Spleen (tissue), 11 donors: ENCODE results near the gene PLXNA1. TPM values are rescaled to one million over a fixed set of nuclear protein-coding genes. Genes with fewer than 3 reads are reported as not detected.

Experiments
- DNase-seq: peaks from one replicate; pipeline ENCODE4 v3.0.0-alpha.2; 2020
- H3K27ac ChIP-seq, 8 donors: fragments of 200-600 bp; sonication (generic) in 7 of 8; 1 replicate in 4 of 8; 2 replicates in 4 of 8; pipeline versions ENCODE4 v1.5.0 to v1.8.0; 2016 to 2021; ENCODE audit warnings: inconsistent platforms in 4 of 8, mild to moderate bottlenecking in 4 of 8, moderate library complexity in 1 of 8
- H3K27me3 ChIP-seq, 7 donors: fragments of 200-600 bp; sonication (generic) in 6 of 7; replicated peaks in 1 of 7; 1 replicate in 4 of 7; 2 replicates in 3 of 7; pipeline versions ENCODE4 v1.5.0 to v1.8.0; 2016 to 2021; ENCODE audit warnings: inconsistent platforms in 3 of 7, mild to moderate bottlenecking in 1 of 7
- H3K36me3 ChIP-seq, 6 donors: fragments of 200-600 bp; sonication (generic) in 5 of 6; 1 replicate in 4 of 6; 2 replicates in 2 of 6; pipeline versions ENCODE4 v1.5.0 to v1.8.0; 2016 to 2021; ENCODE audit warnings: inconsistent platforms in 2 of 6
- H3K4me1 ChIP-seq, 6 donors: fragments of 200-600 bp; sonication (generic) in 5 of 6; 1 replicate in 3 of 6; 2 replicates in 3 of 6; pipeline versions ENCODE4 v1.5.0 to v1.8.0; 2016 to 2021; ENCODE audit warnings: inconsistent platforms in 3 of 6
- H3K4me3 ChIP-seq, 8 donors: fragments of 200-600 bp; sonication (generic) in 7 of 8; 1 replicate in 4 of 8; 2 replicates in 4 of 8; pipeline versions ENCODE4 v1.5.0 to v1.8.0; 2016 to 2021; ENCODE audit warnings: inconsistent platforms in 4 of 8, mild to moderate bottlenecking in 4 of 8, moderate library complexity in 2 of 8
- H3K9me3 ChIP-seq, 8 donors: fragments of 200-600 bp; sonication (generic) in 7 of 8; 1 replicate in 4 of 8; 2 replicates in 4 of 8; pipeline versions ENCODE4 v1.5.0 to v1.8.0; 2016 to 2021; ENCODE audit warnings: inconsistent platforms in 4 of 8
- POLR2A ChIP-seq, 3 donors: fragments of 450-650 bp; IDR thresholded peaks; one replicate each; pipeline ENCODE4 v1.5.1; 2017; ENCODE audit warnings: antibody characterized with exemption in 3 of 3, mild to moderate bottlenecking in 1 of 3
- POLR2AphosphoS5 ChIP-seq, 3 donors: sonication (generic); formaldehyde crosslinking; IDR thresholded peaks; one replicate each; pipeline ENCODE4 v1.5.1; 2017; ENCODE audit warnings: antibody characterized with exemption in 3 of 3
- WGBS, 5 donors: extraction: QIAGEN DNeasy Blood & Tissue Kit in 3 of 5; methylation state at CpG; one replicate each; pipeline versions ENCODE4 v1.1.5 to v1.1.7; 2013 to 2018; 5-methylcytosine and 5-hydroxymethylcytosine counted together
- intact Hi-C: fragments of 100-400 bp; cut with DNase I; formaldehyde crosslinking; loops from one replicate; pipeline ENCODE4 v1.15.0; 2023; ENCODE audit warnings: low total_unique reads
- polyA plus RNA-seq, 3 donors: library from polyadenylated mRNA; stranded (reverse); fragments of 200-250 nt; gene quantifications; one replicate each; pipeline ENCODE4 v1.2.1, GENCODE V29; 2013
- total RNA-seq, 7 donors: library from RNA; depleted of rRNA in 3 of 7; stranded (reverse); fragments of >200 nt in 3 of 7; fragmentation: NEBNext Ultra II Directional in 4 of 7; extraction: Animal tissue kit (Norgen Biotek cat#: 25700) in 4 of 7; gene quantifications; one replicate each; pipeline versions ENCODE4 v1.1.0 to v1.2.1, GENCODE V29; 2016 to 2021
- TF ChIP-seq, protein P1 (sequence below), 11 experiments: fragments of 200-600 bp in 7 of 11; fragments of 450-650 bp in 4 of 11; sonication (generic) in 4 of 11; IDR thresholded peaks in 8 of 11; conservative IDR thresholded peaks in 3 of 11; 1 replicate in 7 of 11; 2 replicates in 4 of 11; pipeline versions ENCODE4 v1.4.0 to v1.8.0; 2016 to 2021; ENCODE audit warnings: antibody characterized with exemption in 11 of 11, inconsistent platforms in 4 of 11, mild to moderate bottlenecking in 1 of 11
- donor health status: healthy with polysubstance abuse.
- donor health status: DM: no; HTN: no; CAD: no; lungs with moderate emphysema.
- donor health status: DM: no; HTN: no; CAD: no.
- donor health status: Bipolar disorder and iron deficiency.
- donor health status: healthy.
- donor health status: DM: no; HTN: no; CAD: no.
- donor health status: DM: yes; HTN: yes; CAD: no.

PLXNA1 gene
- total and polyA plus RNA-seq, 10 donors = 3.7 to 47.6 (median 31.0) TPM

DNA sequence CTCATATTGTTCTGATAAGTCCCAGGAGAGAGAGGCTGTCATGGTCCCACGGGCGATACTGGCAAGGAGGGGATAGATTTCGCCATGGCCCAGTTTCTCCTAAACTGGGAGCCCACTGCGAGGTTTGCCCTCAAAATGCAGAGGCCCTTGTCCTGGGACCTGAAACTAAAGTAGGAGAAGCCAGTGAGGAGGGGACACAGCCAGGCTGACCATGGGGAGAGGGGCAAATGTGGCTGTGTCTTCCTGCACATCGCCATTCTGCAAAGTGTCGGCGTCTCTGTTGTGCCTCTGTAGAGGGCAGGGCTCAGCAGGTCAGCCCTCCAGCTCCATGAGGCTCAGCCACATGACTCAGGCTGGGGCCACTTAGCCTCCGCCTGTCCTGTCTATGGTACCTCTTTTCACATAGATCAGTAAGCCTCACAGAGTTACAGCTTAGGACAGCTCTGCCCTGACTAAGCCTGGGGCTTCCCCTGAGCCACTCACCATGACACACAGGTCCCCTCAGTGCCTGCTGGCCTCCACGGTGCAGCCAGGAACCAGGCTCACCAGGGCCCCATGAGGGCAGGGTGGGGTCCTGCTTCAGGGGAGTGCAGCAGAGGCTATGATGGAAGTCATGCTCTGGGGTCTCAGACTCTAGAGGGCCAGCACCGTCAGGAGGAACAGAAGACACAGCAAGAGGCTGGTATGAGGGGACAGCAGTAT, 28.6 kb upstream of the PLXNA1 start:
- Histone ChIP-seq H3K27ac (peak overlapping the region in 2 of 8 donors; percentile 36 to 63), H3K4me1 (peaks cover 0 to 45% (median 15%) of the 10 kb centered on the region in 6 donors), H3K9me3 (no peaks in the 10 kb centered on the region), H3K27me3 (no peaks in the 10 kb centered on the region), H3K4me3 (no peak overlapping the region), H3K36me3 (peaks cover 0 to 14% (median 0%) of the 10 kb centered on the region in 6 donors)
- intact Hi-C loops = no loop called here
- WGBS, 5 donors = 78 to 87% (median 83%) methylated on average over 8 to 10 of the region's 10 CpGs
- TF ChIP-seq POLR2A (IDR thresholded peaks at IDR 0.05) (no peak), POLR2AphosphoS5 (IDR thresholded peaks at IDR 0.05) (no peak)
- TF ChIP-seq, protein P1, sequence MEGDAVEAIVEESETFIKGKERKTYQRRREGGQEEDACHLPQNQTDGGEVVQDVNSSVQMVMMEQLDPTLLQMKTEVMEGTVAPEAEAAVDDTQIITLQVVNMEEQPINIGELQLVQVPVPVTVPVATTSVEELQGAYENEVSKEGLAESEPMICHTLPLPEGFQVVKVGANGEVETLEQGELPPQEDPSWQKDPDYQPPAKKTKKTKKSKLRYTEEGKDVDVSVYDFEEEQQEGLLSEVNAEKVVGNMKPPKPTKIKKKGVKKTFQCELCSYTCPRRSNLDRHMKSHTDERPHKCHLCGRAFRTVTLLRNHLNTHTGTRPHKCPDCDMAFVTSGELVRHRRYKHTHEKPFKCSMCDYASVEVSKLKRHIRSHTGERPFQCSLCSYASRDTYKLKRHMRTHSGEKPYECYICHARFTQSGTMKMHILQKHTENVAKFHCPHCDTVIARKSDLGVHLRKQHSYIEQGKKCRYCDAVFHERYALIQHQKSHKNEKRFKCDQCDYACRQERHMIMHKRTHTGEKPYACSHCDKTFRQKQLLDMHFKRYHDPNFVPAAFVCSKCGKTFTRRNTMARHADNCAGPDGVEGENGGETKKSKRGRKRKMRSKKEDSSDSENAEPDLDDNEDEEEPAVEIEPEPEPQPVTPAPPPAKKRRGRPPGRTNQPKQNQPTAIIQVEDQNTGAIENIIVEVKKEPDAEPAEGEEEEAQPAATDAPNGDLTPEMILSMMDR (IDR thresholded peaks at IDR 0.05 in 8 of 11, conservative IDR thresholded peaks at IDR 0.05 in 3 of 11) = no peak
- DNase-seq = peak; percentile 82

DNA sequence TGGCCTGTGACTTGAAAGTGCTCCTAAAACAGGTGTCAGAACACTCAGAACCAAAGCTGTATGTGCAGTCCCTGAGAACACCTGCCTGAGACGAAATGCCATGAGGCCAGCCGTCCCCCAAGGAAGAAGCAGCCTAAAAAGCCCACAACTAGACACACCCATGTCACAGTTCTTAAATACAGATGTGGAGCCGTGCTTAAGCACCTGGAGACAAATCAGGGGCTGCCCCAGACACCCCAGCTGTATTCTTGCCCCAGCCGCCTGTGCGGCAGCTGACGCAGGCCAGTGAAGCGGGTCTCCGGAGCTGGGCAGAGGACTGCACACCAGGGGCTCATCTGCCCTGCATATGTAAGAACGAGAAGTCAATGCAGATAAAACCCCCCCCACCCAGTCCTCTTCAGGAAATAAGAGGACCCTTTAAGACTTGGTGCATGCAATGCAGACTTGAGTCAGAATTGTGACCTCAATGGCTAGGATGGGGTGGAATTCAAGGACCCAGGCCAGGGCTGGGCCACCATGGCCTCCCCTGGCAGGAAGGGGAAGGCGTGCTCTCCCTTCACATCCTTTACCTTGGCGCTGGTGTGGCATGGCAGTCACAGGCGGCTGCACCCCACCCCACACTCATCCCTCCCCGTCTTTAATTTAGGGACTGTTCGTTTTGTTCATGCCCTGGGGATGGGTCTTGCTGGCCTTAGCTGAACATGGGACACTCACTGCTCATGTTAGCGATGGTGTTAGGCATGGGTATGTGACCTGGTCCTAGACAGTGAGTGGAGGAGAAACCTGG, 27.7 kb upstream of the PLXNA1 start:
- Histone ChIP-seq H3K4me3 (no peak overlapping the region), H3K9me3 (no peaks in the 10 kb centered on the region), H3K27ac (peak overlapping the region in 2 of 8 donors; percentile 36 to 63), H3K27me3 (no peaks in the 10 kb centered on the region), H3K4me1 (peaks cover 0 to 43% (median 20%) of the 10 kb centered on the region in 6 donors), H3K36me3 (peaks cover 0 to 11% (median 0%) of the 10 kb centered on the region in 6 donors)
- intact Hi-C loops = no loop called here
- 70 to 85% (median 79%) methylated on average over 15 of the region's 15 CpGs for WGBS, 5 donors
- DNase-seq = peak; percentile 93
- TF ChIP-seq POLR2AphosphoS5 (IDR thresholded peaks at IDR 0.05) = peak in 2 of 3 donors; percentile 72 to 74
- no peak for TF ChIP-seq POLR2A (IDR thresholded peaks at IDR 0.05)

DNA sequence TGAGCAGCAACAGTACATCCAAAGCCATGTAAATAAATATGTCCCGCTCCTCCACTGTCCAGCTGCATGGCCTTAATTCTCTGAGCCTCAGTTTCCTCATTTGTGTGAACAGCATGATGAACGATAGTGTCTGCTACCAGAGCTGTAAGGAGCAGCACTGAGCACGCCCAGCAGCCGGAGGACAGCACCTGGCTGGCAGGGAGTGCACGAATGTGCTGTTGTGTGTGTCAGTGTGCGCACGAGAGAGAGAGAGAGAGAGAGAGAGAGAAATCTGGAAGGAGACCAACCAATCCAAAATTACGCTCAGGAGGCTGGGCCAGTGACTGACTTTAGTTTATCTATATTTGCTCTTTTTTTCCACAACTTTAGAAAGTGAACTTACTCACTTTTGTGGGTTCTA, 26.6 kb upstream of the PLXNA1 start:
- no peaks in the 10 kb centered on the region for H3K9me3 ChIP-seq
- intact Hi-C loops = no loop called here

DNA sequence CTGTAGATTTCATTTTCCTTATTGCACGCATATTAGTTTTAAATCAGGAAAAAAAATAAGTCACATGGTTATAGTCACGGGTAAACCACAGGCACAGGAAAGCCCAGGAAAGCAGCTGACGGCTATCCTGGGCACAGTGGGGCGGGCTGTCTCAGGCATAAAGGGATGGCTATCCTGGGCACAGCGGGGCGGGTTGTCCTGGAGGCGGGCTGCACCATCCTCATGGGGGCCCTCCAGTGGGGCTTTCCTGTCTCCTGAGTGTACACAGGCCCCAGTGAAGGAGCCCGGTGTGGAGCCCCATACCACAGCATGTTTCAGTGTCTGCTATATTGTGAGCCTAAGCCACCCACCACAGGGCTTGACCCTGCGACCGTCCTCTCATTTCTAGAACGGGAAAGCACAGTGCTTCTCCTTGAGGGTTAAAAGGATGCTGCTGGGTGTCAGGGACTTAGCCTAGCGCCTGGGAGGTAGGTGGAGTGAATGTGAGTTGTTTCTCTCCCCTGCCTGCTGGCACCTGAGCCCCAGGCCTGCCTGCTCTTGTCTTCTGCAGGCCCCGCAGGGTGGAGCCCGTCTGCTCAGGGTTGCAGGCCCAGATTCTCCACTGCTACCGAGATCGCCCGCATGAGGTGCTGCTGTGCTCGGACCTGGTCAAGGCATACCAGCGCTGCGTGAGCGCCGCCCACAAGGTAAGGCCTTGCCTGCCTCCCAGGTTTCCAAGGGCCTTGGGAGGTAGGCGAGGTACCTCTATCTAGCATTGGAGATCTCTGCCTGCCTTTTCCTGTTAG, 25.9 kb upstream of the PLXNA1 start:
- 81 to 87% (median 84%) methylated on average over 15 to 23 of the region's 23 CpGs for whole genome bisulfite sequencing, 5 donors

More for the DNA sequence above, 26.6 kb upstream of the PLXNA1 start:
- peaks cover 2 to 53% (median 30%) of the 10 kb centered on the region in 6 donors for H3K4me1 ChIP-seq
- no peak overlapping the region for H3K27ac ChIP-seq
- peaks cover 0 to 11% (median 0%) of the 10 kb centered on the region in 6 donors for H3K36me3 ChIP-seq
- DNase-seq = peak; percentile 67
- 77 to 89% (median 87%) methylated on average over 8 of the region's 8 CpGs for WGBS, 5 donors
- no peak overlapping the region for H3K4me3 ChIP-seq
- TF ChIP-seq POLR2AphosphoS5 (IDR thresholded peaks at IDR 0.05) (no peak), POLR2A (IDR thresholded peaks at IDR 0.05) (no peak)
- TF ChIP-seq, protein P1 (IDR thresholded peaks at IDR 0.05 in 8 of 11, conservative IDR thresholded peaks at IDR 0.05 in 3 of 11) = no peak
- H3K27me3 ChIP-seq = no peaks in the 10 kb centered on the region

More for the DNA sequence above, 25.9 kb upstream of the PLXNA1 start:
- Histone ChIP-seq H3K36me3 (peaks cover 0 to 11% (median 0%) of the 10 kb centered on the region in 6 donors), H3K4me3 (no peak overlapping the region), H3K27ac (no peak overlapping the region), H3K27me3 (no peaks in the 10 kb centered on the region), H3K4me1 (peaks cover 9 to 60% (median 37%) of the 10 kb centered on the region in 6 donors), H3K9me3 (no peaks in the 10 kb centered on the region)
- DNase-seq = peak; percentile 77
- TF ChIP-seq, protein P1 (IDR thresholded peaks at IDR 0.05 in 8 of 11, conservative IDR thresholded peaks at IDR 0.05 in 3 of 11) = no peak
- TF ChIP-seq POLR2AphosphoS5 (IDR thresholded peaks at IDR 0.05) (no peak), POLR2A (IDR thresholded peaks at IDR 0.05) (no peak)
- intact Hi-C loops = no loop called here
